ENCODE results near the gene PDE6B. TPM values are rescaled to one million over a fixed set of nuclear protein-coding genes. Genes with fewer than 3 reads are reported as not detected.

The PDE6B gene
- total and polyA plus RNA-seq, 2 experiments from 2014 or later: 3.4 to 5.0 TPM

DNA sequence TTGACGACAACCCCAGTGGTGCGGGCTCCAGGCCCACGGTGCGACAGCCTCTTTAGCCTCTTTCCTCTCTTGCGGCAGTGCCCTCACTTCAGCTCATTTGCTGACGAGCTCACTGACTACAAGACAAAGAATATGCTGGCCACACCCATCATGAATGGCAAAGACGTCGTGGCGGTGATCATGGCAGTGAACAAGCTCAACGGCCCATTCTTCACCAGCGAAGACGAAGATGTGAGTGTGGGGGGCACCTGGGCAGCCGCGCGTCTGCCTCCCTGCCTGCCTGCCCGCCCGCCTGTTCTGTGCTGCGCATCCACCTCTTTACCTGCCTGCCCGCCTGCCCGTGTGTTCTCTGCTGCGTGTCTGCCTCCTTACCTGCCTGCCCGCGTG lies 9.2 kb downstream of the PDE6B start:
- no peak for ATAC-seq
- H3K4me3 Mint-ChIP-seq: no peak overlapping the region
- H3K4me1 ChIP-seq (ENCODE audit: insufficient read depth): no peaks in the 10 kb centered on the region

More for the DNA sequence above, 9.2 kb downstream of the PDE6B start:
- no peak overlapping the region for H3K27ac ChIP-seq (ENCODE audit: low read depth)
- Mint-ChIP-seq H3K4me1 (no peaks in the 10 kb centered on the region; the same call in 2 of the 3 replicates), H3K36me3 (ENCODE audit: low read depth) (peaks cover 8% of the 10 kb centered on the region; the same call in 1 of the 3 replicates), H3K27me3 (ENCODE audit: insufficient read depth, low read depth, poor library complexity) (peaks cover 18% of the 10 kb centered on the region), H3K27ac (no peak overlapping the region), H3K9me3 (peaks cover 23% of the 10 kb centered on the region)
- TF ChIP-seq CTCF (conservative IDR thresholded peaks at IDR 0.05; ENCODE audit: low read depth in 2 of 2): no peak
- no peak for TF ChIP-seq POLR2AphosphoS5 (IDR thresholded peaks at IDR 0.05; ENCODE audit: low read depth)
- TF ChIP-seq EZH2phosphoT487 (IDR thresholded peaks at IDR 0.05; ENCODE audit: unreplicated experiment): no peak
- no peak for TF ChIP-seq CREB1 (CRISPR knock-in tag; IDR thresholded peaks at IDR 0.05; ENCODE audit: low read depth)
- no peak for TF ChIP-seq ZNF462 (CRISPR knock-in tag; IDR thresholded peaks at IDR 0.05)
- no peak for TF ChIP-seq STAT1 (IDR thresholded peaks at IDR 0.05; ENCODE audit: unreplicated experiment)
- TF ChIP-seq NANOG (IDR thresholded peaks at IDR 0.05; ENCODE audit: borderline replicate concordance): no peak
- TF ChIP-seq ETS1 (IDR thresholded peaks at IDR 0.05): no peak
- TF ChIP-seq EZH2 (IDR thresholded peaks at IDR 0.05; ENCODE audit: low read depth, unreplicated experiment): no peak
- TF ChIP-seq ZNF331 (CRISPR knock-in tag; IDR thresholded peaks at IDR 0.05; ENCODE audit: low read depth): no peak
- TF ChIP-seq ZNF114 (CRISPR knock-in tag; IDR thresholded peaks at IDR 0.05): no peak
- no peak overlapping the region for H2AFZ ChIP-seq
- no peak overlapping the region for H3K4me3 ChIP-seq
- H3K27me3 ChIP-seq (ENCODE audit: insufficient read depth): no peaks in the 10 kb centered on the region
- H4K20me1 ChIP-seq (replicated peaks; ENCODE audit: insufficient read depth): no peaks in the 10 kb centered on the region
- no peaks in the 10 kb centered on the region for H3F3A ChIP-seq (replicated peaks; ENCODE audit: low read depth)
- DNase-seq (ENCODE audit: low spot score): no peak
- no peak overlapping the region for H3K4me2 ChIP-seq
- H3K9me2 ChIP-seq (ENCODE audit: insufficient read depth): no peaks in the 10 kb centered on the region
- H3K79me2 ChIP-seq (replicated peaks; ENCODE audit: insufficient read depth): no peaks in the 10 kb centered on the region
- H3K36me3 ChIP-seq (ENCODE audit: insufficient read depth): no peaks in the 10 kb centered on the region

Data from GM23338 (cell line).